ENCODE measurements around the gene NOXRED1.

Gene NOXRED1

DNA sequence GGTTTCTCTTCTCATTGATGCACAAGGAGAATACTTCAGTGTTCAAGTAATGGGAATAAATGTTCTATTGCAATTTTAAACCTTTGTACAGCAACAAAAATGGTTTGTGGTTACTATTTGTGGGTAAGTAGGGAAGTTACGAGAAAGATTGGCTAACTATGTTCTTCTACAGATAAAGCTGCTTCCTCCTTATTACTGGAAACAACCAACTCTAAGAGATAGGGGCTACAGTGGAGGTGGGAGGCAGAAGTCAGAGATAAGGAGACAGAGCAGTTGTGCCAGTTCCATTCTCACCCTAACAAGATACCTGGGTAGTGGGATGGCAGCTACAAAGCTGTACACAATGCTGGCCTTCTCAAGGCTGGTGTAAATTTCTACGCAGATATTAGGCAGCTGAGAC is 16.2 kb downstream of the NOXRED1 start:
- no peak for DNase-seq

DNA sequence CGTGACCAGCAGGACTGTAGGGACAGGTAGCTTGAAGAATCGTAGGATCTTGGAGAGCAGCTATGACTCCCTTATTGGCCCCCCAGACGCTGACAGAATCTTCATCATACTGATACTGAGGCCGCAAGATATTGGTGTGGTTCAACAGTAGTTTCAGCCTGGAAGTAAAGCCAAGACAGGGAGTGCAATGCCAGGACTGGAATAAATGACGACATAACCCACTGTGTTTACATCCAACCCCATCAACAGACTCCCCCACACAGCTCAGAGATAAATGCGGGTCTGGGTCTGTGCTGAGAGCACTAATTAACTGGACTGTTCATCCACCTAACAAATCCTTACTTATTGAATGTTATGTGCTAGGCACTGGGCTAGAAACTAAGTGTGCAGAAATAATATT is 16.6 kb downstream of the NOXRED1 start:
- DNase-seq = no peak

DNA sequence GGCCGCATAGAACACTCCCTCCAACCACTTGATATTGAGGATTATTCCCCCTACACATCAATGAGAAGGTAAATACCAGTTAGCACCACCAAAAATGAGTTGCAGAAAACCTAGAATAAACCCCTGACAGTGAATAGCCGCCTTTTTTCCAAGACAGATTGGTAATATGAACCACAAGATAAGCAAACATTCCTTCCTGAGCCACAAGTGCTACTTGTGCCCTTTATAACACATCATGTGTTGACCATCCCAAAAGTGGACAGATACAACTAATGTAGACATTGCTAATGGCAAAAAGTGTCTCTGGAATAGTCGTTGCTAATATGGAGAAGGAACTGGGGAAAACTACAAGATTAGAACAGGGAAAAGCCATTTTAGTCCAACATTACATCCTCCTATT is 17.2 kb downstream of the NOXRED1 start:
- DNase-seq = no peak

DNA sequence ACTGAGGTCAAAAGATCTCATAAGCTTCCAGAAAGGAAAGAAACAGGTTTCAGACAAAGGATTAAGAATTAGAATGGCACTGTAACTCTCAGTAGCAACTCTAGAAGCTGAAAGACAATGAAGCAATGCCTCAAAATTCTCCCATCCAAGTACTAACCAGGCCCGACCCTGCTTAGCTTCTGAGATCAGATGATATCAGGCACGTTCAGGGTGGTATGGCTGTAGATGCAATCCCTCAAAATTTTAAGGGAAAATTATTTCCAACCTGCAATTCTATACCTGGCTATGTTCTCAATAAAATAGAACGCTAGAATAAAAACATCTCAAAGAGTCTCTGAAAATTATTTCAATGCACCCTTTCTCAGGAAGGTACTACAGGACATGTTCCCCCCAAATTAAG is 19.6 kb downstream of the NOXRED1 start:
- DNase-seq = no peak

DNA sequence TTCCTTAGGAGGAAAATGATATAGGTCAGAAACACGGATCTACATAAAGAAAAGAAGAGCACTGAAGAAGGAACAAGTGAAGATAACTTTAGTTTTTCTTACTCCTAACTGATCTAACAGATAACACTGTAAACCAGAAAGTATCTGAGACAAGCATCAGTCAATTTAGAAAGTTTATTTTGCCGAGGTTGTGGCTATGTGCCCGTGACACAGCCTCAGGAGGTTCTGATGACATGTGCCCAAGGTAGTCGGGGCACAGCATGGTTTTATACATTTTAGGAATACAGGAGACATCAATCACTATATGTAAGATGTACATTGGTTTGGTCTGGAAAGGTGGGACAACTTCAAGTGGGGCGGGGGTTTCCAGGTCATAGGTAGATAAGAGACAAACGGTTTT is 23.1 kb downstream of the NOXRED1 start:
- no peak for DNase-seq

DNA sequence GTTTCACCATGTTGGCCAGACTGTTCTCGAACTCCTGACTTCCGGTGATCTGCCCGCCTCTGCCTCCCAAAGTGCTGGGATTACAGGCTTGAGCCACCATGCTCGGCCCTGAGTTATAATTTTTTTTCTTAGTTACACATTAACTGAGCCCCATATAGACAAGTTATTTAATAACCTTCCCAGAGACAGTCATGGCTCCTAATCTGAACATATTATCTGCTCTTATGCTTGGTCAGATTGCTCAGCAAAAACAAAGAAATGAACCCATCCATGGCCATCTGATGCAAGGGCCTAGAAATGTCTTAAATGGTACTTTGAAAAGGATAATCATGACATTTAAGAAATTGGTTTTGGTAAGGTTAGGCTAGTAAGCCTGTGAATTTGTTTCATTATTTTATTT is 33.1 kb downstream of the NOXRED1 start:
- no peak for DNase-seq

DNA sequence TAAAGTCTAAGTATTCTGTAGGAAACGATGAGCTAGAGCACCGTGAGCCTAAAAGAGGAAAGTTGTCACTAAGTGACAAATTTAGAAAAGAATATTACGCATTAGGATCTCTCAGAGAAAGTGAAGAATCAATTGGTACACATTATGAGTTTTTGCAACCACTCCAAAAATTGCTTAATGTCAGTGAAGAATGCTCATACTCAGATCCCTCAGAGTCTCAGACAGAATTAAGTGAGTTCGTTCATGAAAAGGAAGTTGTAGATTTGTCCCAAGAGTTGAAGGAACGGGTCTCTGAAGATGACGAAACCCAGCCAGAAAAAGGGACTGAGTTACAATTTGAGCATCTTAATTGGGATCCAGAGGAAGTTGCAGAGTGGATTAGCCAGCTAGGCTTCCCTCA is 44.6 kb downstream of the NOXRED1 start:
- DNase-seq = no peak

DNA sequence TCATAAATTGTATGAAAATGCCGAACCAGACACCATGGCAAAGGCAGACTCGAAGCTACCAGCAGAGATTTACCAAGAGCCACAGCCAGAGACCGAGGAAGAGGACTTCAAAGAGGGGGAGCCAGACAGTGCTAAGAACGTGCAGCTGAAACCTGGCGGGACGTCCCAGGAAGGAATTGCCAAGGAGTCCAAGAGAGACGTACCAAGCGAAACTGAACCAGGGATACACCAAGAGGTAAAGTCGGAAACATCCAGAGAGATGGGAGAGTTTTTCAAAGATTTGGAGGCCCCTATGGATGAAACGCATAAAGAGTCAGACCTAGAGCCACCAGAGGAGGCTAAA is 45.9 kb downstream of the NOXRED1 start:
- no peak for DNase-seq

DNA sequence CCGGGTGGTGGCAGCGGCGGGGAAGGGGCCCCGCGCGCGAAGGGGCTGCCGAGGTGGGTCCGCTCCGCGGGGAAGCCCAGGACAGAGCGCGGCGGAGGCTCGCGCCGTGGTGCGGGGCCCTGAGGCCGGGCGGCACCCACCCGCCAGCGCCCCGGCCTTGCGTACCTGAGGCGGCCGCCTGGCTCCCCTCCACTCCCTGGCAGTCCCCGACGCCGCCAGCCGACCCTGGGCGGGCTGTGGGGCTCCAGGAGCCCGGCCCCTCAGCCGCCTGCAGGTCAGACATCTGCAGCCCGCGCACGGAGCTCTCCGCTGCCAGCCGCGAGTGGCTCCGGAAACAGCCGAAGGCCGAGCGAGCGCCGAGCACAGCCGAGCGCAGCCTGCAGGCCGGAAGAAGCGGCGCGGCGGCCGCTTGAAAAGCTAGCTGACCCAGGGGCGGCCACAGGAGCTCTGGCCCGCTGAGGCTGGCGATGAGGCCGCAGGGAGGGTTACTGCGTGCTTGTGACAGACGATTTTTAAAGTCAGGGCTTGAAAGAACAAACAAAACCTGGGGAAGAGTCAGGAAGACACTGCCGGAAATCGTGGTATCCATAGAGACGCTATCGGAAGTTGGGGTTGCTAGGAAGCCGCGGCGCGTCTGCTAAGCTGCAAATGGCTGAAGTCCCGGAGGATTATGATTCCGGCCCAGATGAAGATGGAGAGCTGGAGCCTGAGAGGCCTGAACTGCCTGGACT is 46.4 kb downstream of the NOXRED1 start, which contains the start of the genes SAMD15 and TMED8:
Gene SAMD15 (plus strand): TSS at position 609 of the 731 bp plus-strand sequence. CDS start 40 bp downstream, at position 649.
Gene TMED8 (minus strand): TSS at position 324 of the 731 bp plus-strand sequence. CDS start 41 bp downstream, at position 283.
- DNase-seq = peak; percentile 74 to 88

DNA sequence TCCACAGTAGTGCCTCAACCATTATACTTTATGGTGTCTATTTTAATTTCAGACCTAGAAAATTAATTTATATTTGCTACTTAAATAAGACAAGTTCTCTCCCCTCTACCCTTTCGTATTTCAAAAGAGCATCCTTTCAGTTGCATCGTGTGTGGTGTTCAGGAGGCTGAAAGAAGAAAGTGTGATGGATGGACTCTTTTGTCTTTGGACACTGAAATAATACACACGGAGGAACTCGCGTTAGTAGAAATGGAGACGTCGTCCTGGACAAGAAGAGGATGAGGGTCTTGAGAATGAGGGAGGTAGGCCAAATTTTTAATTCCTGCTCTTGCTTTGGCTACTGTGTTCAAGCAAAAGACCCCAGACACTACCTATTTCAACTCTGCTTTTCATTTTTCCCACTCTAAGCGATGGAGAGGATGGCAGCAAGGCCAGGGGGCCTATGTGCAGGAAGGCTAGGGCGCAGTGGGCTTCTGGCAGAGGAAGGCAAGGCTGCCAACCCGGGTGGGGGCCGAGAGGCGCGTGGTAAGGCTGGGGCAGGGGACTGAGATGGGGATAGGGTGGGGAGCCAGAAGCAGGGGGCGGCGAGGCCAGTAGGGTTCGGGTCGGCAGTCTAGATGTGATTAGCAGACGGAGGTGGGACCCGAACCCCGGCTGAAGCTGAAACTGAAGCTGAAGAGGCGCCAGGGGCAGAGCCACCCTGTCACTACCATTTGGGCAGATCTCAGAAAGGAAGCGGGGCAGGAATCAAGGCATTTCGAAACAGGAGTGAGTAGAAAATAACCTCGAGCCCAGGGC is 47.2 kb downstream of the NOXRED1 start:
- DNase-seq = peak in 1 of 2 experiments; percentile 39

DNA sequence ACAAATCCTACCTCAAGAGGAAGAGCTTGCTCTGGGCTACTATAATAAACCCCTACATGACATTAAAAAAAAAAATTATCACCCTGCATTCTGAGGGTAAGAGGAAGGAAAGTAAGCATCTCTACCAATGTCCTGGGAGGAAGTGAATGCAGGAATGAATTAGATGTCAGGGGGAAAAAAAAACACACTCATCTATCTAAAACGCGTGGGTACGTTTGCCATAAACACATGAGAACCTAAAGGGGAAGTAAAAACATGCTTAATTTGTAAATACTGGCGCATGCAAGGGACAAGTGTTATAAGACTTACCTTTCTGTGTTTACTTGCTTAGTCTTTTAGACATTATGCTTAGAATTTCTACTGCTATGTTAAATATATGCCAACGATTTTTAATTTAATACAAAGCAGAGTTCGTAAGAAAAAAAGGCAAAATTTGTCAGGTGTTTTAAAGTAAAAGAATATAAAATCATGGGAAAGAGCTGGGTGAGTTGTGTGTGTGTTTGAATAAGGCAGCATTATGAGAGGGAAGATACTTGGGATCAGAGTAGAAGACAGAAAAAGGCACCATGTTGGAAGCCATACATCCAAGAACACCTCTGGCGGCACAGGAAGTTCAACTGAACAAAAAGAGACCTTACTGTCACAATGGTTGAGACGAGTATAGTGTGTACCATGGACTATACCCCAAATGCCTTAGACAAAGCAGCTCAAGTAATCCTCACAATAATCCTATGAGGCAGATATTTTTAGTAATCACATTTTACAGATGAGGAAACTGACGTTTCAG is 48.0 kb downstream of the NOXRED1 start:
- peak in 1 of 2 experiments; percentile 8 for DNase-seq

DNA sequence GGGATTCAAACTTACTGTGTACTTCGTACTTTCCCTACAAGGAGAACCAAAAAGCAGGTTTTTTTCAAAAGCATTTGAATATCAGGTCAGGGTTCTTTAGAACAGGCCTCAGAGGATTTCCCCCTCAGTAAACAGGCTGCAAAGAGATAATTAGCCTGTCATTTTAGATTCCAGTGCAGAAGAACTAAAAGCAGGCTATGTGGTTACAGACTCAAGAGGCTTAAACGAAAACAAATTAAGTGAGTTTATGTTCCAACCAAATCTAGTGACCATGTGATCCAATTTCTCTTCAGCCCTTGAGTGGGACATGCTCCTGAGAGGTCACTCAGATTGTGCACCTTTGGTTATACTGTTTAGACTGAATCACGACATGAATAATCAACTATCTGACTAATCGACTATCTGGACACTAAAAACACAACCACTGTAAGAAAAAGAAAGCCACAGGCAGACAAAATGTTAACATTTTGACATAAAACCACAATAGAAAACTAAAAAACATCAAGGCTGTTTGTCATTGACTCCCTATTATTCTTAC is 51.0 kb downstream of the NOXRED1 start:
- DNase-seq = no peak

DNA sequence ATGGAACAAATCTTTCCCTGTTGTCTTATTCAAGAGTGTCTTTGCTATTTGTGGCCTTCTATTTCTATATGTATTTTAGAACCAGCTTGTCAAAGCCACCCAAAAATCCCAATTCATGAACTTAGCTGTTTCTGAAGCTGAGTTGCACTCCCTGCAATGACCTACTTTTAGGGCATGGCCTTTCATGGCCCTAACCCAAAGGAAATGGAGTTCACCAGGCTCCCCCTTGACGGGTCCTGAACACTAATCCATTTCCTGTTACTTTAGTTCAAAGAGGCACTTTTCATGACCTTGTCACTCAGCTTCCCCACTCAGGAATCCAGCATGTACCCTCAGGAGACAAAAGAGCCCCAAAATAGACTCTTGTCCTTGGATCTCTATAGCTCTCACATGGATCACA is 54.0 kb downstream of the NOXRED1 start:
- DNase-seq = no peak

DNA sequence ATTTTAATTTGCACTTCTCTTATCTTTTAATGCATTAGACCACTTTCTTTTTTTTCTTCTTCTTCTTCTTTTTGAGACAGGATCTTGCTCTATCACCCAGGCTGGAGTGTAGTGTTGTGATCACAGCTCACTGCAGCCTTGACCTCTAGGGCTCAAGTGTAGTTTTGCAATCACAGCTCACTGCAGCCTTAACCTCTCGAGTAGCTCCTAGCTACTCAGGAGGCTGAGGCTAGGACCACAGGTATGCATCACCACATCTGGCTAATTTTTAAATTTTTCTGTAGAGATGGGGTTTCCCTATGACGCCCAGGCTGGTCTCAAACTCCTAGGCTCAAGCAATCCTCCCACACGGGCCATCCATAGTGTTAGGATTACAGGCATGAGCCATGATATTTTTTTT is 59.2 kb downstream of the NOXRED1 start:
- no peak for DNase-seq

DNA sequence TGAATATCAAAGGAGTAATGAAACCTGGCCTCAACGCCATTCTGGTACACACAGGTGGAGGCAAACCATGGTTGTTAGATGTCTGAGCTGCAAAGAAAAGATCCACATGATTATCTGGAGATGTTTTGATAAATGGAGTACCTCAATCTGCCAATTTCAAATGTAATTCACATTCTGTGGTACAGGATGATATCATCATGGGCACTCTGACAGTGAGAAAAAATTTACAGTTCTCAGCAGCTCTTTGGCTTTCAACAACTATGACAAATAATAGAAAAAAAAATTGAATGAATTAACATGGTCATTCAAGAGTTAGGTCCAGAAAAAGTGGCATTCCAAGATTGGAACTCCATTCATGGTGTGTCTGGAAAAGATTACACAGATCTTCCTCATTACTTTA is 63.7 kb downstream of the NOXRED1 start:
- DNase-seq = no peak

DNA sequence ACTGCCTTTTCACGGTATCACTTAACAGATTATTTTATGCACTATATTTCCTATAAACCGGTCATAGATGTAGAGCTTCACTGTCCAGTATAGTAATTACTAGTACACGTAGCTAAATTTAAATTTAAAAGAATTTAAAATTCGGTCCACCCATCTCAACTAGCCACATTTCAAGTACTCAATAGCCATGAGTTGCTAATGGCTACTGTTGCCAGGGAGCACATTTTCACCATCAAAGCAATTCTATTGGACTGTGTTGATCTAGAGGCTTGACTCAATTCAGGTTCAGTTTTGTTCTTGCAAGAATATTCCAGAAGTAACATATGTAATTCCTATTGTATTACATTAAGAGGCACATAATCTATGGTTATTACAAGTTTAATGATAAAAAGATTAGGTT is 66.4 kb downstream of the NOXRED1 start:
- no peak for DNase-seq

DNA sequence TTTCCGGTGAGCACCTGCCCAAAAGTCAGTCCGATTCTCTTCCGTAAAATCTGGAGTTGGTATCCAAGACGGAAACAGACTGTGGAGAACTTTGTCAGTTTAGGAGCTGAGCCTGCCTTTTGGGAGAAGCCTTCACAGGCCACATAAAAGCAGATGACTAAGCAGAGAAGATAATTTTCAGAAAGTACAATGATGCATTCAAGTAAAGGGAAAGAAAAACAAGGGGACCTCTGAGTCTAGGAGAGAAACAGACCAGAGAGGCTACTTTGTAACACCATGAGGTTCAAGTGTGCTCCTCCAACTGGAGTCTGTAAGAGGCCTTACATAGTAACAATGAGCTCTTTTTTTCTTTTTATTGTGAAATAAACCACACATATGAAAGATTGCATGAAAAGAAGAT is 67.5 kb downstream of the NOXRED1 start:
- DNase-seq = no peak

DNA sequence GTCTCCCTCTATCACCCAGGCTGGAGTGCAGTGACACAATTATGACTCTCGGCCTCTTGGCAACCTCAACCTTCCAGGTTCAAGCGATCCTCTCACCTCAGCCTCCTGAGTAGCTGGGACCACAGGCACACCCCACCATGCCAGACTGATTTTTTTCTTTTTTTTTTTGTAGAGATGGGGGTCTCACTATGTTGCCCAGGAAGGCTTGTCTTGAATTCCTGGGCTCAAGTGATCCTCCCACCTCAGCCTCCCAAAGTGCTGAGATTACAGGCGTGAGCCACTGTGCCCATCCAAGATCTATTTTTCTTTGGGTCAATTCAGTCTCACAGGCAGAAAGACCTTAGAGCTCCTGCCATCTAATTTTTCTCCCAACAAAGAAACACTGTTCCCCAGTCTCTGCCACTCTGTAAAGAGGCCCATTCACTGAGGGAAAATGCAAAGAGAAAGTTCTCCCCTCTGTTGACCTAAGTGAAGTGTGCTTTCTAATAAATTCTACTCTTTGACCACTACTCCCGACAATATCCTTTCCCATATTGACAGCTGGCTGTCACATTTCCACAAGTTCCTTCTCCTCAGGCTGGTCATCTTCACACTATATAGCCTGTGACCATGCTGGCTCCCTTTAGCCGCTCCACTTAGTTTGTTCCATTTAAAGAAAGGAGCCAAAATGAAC is 69.7 kb downstream of the NOXRED1 start:
- no peak for DNase-seq

DNA sequence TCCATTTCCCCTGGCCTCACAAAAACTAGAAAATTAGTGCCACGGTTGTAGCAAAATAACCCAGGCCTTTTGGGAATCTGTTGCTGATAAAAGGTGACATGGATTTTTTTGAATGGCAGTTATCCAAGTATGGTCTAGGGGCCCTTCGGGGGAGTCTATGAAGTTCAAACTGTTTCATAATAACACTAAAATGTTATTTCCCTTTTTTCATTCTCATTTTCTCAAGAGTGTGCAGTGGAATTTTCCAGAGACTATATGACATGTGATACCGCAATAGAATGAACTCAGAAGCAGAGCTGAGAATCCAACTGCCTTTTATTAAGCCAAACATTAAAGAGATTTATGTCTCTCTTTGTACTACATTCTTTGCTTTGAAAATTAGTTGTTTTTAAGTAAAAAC is 75.6 kb downstream of the NOXRED1 start:
- DNase-seq = no peak

DNA sequence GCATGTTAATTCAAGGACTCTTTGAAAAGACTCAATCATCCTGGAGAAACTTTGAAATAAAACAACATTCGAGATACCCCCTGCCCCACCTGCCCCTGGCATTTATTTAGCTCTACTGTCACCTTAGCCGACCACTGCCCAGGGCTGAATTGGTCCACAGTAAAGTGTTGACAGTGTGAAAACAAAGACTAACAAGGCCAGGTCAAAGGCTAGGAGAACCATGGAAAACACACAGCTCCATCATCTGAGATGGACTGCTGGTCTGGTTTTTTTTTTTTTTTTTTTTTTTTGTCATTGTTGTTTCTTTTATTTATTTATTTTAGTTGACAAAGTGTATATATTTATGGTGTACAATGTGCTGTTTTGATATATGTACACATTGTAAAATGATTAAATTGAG is 76.8 kb downstream of the NOXRED1 start:
- DNase-seq = no peak

DNA sequence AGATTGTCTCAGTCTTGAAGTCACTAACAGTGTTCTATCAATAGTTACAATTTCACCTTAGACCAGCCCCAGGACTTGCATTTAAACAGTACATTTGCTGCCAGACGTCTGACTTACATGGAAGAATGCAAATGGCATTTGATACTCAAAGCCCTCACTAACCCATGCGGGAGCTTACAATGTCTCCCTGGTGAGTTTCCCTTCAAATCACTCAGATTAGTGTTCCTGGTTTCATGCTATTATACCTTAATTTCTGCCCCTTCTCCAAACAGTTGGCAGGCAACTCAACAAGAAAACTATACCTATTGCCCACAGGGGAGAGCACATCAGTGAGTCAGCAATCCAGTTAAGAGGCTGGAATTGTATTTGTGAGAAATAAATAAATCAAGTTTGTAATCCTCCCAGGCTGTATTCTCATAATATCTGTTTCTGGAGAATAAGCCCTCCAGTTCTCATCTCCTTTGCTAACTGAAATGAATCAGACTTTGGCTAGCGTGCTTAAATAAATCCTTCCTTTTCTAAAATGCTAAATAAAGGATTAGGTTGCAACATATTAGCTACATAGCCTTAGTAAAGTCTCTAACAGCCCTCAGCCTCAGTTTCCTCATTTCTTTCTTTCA is 78.8 kb downstream of the NOXRED1 start:
- DNase-seq = no peak

Measured in NCI-H2081 (cell line).